NCI-H226 (cell line): Measurements from ENCODE around the gene C22orf31.

Experiments used
- DNase-seq: peaks from one replicate; pipeline ENCODE4 v3.0.0-alpha.2; 2015

C22orf31 gene

DNA sequence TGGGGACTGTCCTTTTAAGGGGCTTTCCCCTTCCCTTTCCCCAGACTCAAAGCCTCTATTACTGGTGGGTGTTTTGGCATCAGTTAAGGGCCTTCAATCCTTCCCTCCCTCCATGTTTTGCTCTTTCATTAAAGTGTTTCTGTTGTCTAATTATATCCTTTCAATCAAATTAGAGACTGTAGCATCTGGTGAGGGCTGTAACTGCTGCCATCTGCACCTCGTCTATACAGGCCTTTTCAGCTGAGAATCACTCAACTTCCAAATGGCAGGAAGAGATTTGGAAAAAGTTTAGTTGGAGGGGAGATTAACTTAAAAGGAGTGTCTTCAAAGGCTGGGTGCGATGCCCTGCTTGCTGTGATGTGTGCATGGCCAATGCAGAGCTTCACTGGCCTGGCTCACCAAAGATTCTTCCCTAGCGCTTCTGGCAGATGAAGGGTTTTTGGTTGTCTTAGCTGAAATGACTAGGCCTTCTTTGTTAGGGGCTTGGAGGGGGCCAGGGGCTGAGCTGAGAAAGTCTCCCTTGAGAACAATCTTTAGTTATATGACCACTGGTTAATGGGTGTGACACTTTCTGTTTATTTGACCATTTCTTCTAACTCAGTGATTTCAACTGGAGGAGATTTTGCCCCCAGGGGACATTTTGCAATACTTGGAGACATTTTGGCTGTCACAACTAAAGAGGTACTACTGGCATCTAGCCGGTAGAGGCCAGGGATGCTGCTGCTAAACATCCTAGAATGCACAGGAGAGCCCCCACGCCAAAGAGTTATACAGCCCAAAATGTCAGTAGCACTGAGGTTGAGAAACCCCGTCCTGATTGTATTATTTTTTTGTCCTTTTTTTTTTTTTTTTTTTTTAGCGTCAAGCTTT, 18.7 kb upstream of the C22orf31 start:
- DNase-seq: no peak

DNA sequence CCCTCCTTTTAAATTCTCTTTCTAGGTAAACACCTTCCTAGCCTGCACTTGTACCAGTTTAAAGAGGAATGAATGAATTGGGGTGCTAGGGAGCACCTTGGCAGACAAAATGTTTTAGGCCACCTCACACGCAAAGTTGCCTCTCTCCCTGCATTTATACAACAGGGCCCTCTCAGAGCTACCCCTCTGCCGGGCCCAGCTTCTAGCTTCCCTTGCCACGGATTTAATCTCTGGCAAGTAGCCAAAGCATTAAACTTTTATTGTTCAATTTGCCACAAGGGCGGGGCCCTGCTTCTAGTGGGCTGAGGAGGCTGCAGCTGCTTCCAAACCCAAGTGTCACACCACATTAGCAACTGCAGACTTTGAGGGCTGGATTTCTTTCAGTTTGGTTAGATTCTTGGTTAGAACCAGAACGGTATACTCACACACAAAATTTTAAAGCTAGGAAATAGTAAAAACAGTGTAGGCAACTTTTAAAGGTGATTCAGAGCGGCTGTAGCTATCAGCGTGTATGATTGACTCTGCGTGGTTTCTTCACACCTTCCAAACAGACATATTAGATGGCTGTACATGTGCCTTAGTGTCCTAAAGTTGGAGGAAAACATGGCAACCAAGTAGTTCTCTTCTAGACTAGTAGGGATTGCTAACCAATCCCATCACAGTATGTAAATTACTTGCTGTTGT, 17.7 kb upstream of the C22orf31 start:
- DNase-seq: no peak

DNA sequence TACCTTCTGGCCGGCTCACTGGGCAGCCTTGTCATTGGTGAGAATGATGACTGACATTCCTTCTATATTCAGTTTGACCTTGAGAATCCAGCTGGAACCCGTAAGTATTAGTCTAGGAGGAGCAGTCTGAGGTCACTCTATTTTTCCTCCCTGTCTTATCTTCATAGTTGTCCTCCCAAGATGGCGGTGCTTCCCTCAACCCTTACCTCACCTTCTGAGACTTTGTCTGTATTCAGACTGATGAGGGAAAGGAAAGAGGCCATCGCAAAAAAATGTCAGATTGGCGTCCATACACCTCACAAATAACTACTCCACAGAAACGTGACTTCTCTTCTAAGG, 17.2 kb upstream of the C22orf31 start:
- DNase-seq: no peak

DNA sequence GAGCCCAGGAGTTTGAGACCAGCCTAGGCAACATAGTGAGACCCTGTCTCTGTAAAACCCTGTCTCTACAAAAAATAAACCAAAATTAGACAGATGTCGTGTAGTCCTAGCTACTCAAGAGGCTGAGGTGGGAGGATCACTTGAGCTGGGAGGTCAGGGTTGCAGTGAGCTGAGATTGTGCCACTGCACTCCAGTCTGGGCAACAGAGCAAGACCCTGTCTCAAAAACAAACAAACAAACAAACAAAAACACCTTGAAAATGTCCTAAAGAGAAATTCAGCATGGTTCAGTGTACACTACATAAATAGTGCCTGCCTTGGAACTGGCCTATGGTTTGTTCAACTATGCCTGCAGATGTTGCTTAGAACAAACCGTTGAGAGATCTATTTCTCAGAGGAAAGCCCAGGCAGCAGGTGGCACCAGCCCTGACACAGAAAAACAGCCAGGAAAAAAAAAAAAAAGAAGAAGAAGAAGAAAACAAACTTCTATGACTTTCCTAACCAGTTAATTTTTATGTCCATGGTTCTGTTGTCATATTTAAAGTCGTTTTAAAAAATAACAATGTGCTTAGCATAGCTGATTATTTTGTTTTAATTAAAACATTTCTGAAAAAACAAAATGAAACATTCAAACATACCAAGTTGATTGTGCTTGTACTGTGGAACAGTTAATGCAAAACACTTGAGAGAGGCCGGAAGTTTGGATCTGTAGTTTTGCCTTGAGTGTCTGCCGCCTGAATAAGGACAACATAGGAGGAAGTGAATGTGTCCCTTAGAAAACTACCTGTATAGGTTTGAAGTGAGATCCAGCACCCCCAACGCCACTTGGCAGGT, 16.6 kb upstream of the C22orf31 start:
- no peak for DNase-seq

DNA sequence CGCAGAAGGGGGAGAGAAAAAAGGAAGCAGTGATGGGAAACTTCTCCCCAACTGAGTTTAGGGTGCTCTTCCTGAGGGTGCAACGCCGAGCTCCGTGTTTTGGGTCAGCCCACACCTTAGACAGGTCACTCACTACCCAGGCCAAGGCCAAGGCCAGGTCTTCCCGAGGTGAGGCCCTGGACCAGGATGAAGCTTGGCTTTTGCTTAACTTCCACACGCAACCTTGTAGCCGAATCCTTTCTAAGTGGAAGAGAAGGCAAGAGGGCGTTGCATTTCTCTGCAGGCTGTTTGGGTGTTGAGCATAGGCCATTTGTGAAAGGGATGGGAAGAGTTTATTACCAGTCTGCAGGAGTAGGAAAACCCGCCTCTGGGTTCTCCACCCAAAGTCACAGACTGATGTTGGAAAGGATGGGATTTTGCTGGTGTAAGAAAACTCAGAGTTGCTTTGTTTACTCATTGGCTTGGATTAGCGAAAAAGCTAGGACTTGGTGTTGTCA, 12.7 kb upstream of the C22orf31 start:
- DNase-seq: no peak

DNA sequence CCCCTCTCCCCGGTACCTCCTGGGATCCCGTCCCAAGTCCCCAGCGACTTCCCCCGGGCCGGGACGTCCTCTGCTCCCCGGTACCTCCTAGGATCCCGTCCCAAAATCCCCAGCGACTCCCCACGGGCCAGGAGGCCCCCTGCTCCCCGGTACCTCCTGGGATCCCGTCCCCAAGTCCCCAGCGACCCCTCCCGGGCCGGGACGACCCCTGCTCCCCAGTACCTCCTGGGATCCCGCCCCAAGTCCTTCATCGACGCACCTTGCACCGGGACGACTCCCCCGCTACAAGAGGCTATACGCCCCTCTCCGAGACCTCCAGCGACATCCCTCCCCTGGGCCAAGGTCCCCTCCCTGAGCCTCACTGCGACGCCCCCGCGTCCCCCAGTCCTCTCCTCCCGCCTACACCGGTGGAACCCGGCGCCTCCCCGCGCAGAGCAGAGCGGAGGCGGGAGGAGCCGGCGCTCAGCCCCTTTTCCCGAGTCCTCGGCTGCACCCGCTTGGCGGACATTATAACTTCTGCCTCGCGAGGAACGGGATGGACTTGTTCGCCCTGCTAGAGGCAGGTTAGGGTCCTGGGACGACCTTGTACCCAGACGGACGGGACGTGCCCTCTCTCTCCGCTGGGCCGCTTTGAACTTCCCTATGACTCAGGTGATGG, 12.1 kb upstream of the C22orf31 start:
- no peak for DNase-seq

DNA sequence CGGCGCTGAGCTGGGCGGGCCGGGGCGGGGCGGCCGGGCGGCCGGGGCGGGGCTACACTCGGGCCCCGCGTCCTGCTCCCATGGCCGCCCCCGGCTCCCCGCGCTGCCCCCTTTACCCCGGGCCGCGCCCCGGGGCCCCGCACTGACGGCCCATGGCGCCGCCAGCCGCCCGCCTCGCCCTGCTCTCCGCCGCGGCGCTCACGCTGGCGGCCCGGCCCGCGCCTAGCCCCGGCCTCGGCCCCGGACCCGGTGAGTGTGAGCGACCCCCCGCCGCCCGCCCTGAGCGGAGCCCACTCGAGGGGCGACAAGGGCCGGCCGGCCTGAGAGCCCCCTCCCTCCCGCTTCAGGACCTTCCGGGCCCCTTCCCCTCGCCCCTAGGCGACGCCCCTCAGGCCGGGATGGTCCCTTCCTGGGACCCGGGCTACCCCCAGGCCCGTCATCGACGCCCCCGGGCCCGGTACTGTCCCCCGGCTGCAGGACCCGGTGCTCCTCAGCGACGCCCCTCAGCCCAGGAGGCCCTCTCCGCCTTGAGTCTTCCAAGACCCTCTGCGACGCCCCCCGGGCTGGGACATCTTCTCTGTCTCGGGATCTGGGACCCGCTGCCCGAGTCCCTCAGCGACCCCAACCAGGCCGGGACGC, 11.5 kb upstream of the C22orf31 start, which contains the start of gene KREMEN1:
TSS of gene KREMEN1 (plus strand) at position 57 of the 639 bp plus-strand sequence. CDS start at position 153, 96 bp downstream.
- DNase-seq: no peak

DNA sequence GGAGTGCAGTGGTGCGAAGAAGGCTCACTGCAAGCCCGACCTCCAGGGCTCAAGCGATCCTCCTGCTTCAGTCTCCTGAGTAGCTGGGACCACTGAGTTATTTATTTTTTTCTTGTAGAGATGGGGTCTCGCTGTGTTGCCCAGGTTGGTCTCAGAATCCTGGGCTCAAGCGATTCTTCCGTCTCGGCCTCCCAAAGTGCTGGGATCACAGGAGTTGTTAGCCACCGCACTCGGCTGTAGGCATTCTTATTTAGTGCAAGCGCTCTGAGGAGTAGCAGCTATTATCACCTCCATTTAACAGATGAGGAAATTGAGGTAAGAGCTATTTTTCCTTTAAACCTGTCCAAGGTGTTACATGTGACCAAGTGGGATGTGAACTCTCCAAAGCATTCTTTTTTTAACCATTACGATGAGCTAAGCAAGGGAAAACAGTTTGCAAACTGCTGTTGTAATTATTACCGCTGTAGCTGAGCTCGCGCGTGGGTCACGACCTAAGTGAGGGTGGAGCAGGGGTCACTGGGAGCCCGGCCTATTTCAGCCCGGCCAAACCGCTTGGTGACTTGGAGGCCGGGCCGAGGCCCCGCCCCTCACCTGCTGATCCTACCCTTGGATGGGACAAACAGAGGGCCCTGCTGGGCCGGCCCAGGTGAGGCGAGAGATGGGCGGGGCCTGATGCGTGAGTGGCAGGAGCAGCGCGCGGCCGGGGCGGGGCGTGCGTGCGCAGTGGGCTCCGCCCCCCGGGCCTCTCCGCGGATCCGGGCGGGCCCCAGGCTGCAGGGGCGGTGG, 10.8 kb upstream of the C22orf31 start:
- DNase-seq: peak; percentile 47

DNA sequence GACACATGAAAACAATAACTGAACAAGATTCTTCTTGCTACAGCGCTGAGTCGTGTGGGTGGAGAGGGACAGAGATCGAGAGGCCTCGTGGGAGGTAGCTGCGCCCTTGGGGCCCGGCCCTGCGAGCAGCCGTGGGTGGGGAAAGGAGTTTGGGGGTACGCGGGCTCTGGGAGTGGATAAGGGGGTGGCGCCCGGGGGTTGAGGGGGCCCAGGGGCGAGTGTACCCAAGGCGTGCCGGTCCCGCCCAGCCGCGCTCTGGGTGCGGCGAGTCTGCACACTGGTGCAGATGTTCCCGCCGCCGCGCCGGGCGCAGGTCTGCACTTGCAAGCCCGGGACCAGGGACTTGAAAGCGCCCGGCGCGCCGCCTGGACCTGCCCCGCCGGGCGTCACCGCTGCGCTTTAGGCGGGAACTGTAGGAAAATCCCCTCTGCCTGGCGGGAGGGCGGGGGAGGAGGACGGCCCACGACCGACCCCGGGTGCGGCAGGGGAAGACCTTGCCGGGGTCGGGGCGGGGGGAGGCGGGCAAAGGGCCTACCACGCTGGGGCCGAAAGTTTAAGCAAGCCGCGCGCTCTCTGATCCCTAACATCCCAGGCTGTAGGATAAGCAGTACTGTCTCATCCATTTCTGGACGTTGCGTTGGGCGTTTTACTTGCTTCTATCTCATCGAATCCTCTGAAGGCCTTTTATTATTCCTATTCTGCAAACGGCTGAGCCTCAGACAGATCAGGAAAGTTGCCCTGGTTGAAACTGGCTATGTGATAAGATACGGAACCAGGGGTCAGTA, 9.8 kb upstream of the C22orf31 start:
- DNase-seq: no peak

DNA sequence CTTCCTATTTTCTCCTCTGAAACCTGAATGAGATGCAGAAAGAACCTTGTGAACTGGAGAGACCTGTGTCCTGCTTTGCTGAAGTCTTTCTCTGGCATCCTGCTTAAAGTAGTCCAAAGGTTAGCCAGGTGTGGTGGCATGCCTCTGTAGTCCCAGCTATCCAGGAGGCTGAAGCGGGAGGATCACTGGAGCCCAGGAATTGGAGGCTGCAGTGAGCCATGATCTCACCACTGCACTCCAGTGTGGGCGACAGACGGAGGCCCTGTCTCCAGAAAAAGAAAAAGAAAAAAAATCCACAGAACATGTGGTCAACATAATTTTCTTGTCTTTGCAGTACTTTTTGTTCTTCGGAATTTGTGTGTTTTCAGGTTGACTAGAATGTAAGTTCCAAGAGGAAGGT, 8.9 kb upstream of the C22orf31 start:
- DNase-seq: no peak

DNA sequence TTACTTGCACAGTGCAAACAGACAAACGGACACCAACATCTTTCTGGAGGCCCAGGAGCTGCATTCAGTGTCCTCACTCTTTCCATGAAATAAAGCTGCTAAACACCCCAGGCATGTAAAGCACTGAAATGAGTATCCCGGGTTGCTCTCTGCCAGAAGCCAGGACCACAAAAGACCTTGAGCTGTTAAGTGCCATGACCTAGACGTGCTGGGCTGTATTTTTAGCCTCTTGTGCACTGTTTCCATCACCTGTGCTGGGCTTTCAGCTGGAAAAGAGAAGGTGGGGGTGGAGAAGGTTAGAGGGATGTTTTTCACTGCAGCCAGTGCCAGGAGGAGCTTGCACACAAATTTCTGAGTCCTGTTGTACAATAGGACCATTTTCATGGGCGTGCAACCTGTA, 7.8 kb upstream of the C22orf31 start:
- no peak for DNase-seq

DNA sequence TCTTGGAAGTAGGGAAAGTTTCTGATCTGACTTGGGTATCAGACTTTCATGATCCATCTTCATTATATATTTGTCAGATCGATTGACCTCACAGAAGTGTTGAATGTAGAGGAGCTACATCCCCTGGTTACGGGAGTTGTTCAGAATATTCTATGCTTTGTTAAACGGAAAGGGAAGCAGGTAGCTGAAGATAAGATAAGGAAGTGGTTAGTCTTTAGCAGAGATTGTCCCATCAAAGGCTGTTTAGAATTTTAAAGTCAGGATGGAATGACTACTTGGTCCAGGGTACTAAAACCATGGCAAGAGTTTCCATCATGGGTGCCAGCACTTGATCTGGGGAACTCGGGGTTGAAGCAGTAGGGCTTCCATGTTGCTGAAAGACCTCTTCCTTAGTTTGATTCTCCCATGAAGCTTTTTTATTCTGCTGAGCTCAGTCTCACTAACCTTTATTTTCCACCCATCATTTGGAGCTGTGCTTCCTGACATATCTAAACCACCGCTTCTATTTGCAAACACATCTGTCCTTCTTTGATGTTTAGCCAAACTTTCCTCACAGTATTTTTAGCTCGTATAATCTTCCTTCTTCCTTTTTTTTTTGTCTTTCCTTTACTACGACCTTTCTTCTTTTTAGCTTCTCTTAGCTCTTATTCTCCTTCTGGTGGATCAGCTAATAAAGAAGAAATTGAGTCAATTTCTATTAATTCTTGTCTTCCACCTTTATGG, 4.0 kb upstream of the C22orf31 start:
- no peak for DNase-seq

DNA sequence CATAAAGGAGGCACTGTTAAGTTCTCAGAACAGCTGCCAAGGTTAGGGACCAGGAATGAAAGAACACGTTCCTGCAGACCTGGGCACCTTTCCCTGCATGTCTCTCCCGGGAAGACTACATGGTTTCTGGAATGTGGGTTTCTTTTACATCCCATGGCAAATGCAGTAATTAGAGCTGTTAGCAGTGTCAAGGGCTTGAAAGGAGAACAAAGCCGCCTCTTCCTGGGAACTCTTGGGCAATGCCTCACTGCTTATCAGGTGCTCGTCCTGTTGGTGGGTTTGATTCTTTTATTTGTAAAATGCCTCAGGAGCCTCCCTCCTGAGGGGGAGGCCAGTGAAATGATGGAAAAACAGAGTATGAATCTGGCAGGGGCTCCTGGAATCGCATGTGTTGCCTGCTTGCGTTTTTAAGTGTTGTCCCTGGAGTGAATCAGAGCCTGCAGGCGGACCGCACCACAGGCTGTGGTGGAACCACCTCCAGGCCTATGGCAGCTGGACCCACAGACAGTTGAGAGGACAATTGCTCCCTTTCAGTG, 723 bp upstream of the C22orf31 start:
- no peak for DNase-seq

DNA sequence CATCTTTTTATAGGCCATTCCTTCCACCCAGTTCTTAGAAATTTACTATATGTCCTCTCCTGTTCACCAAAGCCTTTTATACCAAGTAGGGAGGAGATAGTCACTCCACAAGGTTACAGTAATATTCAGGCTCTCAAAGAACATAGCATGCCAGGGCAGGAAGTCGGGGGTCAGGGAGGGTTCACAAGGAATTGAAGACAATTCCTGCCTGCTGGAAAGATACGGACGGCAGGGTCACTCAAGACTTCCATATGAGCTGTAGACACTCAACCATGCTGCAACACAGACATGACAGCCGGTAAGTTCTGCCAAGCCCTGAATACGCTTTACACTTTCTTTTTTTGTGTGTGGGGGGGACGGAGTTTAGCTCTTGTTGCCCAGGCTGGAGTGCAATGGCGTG, 700 bp downstream of the C22orf31 start:
- DNase-seq: no peak

DNA sequence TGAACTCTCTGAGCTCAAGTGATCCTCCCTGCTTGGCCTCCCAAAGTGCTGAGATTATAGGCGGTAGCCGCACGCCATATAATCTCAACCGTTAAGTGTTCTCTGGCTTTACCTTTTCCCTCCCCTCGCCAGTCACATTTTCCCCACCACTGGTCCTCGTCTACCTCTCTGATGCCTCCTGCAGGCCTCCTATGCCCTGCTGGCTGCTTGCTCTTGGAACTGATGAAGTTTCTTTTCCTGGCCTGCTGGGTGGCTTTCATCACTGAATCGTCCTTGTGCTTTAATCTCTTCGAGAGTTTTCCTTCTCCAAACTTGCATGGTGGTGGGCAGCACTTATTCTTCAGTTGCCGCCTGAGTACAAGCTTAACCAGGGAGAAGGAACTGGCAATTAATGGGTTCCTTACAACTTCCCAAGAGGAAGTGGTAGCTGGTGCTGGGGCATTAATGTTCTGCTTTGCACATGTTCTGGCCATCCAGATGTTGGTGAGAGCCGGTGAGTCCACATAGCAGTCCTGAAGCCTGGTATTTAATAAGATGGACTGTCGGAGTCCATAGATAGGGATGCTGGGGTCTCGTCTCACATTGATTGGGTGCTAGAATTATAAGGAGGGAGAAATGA, 1.3 kb downstream of the C22orf31 start:
- DNase-seq: no peak

DNA sequence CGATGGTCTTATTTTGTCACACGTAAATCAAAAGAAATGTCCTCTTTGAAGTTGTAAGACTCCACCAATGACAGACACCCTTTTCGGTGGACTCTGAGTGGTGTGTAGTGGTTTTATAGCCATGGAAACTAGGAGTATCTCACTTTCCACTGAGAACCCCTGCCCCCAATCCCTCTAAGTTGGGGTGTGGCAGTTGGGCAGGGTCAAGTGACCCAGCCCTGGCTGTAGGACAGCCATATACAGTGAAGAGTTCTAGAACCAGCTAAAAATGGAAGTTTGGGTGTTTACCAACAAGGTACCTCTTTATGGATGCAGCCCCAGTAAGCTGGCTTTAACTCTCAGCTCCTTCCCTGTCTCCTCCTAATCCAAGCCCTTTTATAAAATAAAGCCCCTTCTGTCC, 5.2 kb downstream of the C22orf31 start:
- no peak for DNase-seq

DNA sequence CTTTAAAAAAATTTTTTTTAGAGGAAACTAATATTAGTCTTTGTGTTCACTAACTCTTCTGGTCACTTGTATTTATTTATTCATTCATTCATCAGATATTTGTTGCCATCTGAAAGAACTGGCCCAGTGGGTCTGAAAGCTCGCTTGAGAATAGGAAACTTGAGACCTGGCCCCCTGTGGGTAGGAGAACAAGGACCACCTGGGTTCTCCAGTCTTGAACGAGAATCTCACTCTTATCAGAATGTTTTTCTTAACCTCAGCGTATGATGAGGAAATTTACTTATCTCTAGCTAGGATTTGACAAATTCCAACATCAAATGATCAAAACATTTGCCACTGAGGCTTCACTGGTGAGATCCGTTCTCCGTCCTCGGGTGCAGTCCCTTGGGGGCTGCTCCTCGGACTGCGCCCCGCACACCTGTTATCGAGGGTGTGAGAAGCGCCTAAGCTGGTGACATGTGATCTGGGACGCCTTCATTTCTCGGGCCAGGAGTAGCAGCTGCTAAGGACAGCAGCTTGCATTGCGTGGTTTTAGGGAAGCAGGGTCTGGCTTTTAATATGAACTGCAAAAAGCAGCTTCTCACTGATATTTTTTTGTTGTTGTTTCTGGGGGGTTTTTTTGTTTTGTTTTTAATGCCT, 6.3 kb downstream of the C22orf31 start:
- no peak for DNase-seq

DNA sequence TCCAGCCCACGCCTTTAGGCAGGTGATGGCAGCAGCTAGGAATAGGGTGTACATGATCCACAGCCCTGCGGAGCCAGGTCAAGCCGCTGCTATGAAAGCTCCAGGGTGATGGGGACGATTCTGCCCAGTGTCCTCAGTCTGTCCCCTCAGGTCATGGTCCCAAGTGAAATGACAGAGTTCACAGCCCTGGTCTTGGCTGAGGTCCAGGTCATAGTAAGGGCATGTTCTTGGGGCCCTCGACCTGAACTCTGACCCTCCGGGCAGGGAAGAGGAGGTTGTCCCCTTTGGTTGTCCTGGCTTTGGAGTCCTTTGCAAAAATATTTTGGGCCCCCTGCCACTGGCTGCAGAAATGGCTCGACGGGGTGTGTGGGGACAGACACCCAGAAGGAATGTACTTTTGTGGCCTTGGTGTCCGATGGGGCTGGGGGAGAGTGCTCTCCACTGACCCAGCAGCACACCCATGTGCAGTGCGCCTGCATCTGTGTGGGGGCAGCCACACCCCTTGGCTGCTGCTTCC, 7.3 kb downstream of the C22orf31 start:
- no peak for DNase-seq
